HepG2 (cell line): Measurements from ENCODE around the gene ZCCHC3. TPM values are rescaled to one million over a fixed set of nuclear protein-coding genes. Genes with fewer than 3 reads are reported as not detected.

Source experiments
- BORCS8-MEF2B ChIP-seq: sonication (generic); formaldehyde crosslinking; IDR thresholded peaks from 2 replicates; pipeline ENCODE4 v1.8.0; 2022; ENCODE audit warnings: mild to moderate bottlenecking, missing genetic modification reagents
- CCDC6 ChIP-seq: sonication (generic); formaldehyde crosslinking; IDR thresholded peaks from 2 replicates; pipeline ENCODE4 v1.8.1; 2022; ENCODE audit warnings: mild to moderate bottlenecking, missing genetic modification reagents, moderate library complexity
- CREBL2 ChIP-seq: sonication (generic); formaldehyde crosslinking; IDR thresholded peaks from 2 replicates; pipeline ENCODE4 v1.8.1; 2023; ENCODE audit warnings: missing genetic modification reagents, mild to moderate bottlenecking, borderline replicate concordance
- CSRNP2 ChIP-seq: sonication (generic); formaldehyde crosslinking; conservative IDR thresholded peaks from 2 replicates; pipeline ENCODE4 v1.8.0; 2022; ENCODE audit warnings: low read depth, missing genetic modification reagents
- FOXA3 ChIP-seq: IDR thresholded peaks from 2 replicates; pipeline ENCODE4 v1.6.1; 2016; ENCODE audit warnings: missing genetic modification reagents, missing compliant biosample characterization
- HMG20A ChIP-seq: IDR thresholded peaks from 2 replicates; pipeline ENCODE4 v1.6.1; 2016; ENCODE audit warnings: borderline replicate concordance
- MLX ChIP-seq: IDR thresholded peaks from 2 replicates; pipeline ENCODE4 v1.6.1; 2016
- NFIC ChIP-seq: IDR thresholded peaks from 2 replicates; pipeline ENCODE4 v1.6.1; 2012; ENCODE audit warnings: mild to moderate bottlenecking, low read length, inconsistent platforms
- NFYC ChIP-seq: IDR thresholded peaks from 2 replicates; pipeline ENCODE4 v1.6.1; 2016; ENCODE audit warnings: missing genetic modification reagents, missing compliant biosample characterization
- NR0B2 ChIP-seq: sonication (generic); formaldehyde crosslinking; IDR thresholded peaks from 2 replicates; pipeline ENCODE4 v1.4.0; 2020; ENCODE audit warnings: mild to moderate bottlenecking, missing genetic modification reagents
- ONECUT2 ChIP-seq: sonication (generic); formaldehyde crosslinking; IDR thresholded peaks from 2 replicates; pipeline ENCODE4 v1.4.0; 2020; ENCODE audit warnings: missing genetic modification reagents
- POGK ChIP-seq: sonication (generic); formaldehyde crosslinking; conservative IDR thresholded peaks from 2 replicates; pipeline ENCODE4 v1.8.0; 2022; ENCODE audit warnings: mild to moderate bottlenecking, moderate library complexity, missing genetic modification reagents
- TGIF2 ChIP-seq: IDR thresholded peaks from 2 replicates; pipeline ENCODE4 v1.6.1; 2016; ENCODE audit warnings: control low read depth, missing compliant biosample characterization
- U2AF2 ChIP-seq: fragments of 200-400 bp; formaldehyde crosslinking; IDR thresholded peaks from 2 replicates; pipeline ENCODE4 v1.6.1; 2017; ENCODE audit warnings: low read depth, mild to moderate bottlenecking, low read length
- ZBTB33 ChIP-seq: sonication (generic); formaldehyde crosslinking; IDR thresholded peaks from 2 replicates; pipeline ENCODE4 v1.4.0; 2020; ENCODE audit warnings: missing genetic modification reagents
- ZNF101 ChIP-seq: sonication (generic); formaldehyde crosslinking; IDR thresholded peaks from 2 replicates; pipeline ENCODE4 v1.4.0; 2020; ENCODE audit warnings: mild to moderate bottlenecking, low read depth, missing genetic modification reagents, borderline replicate concordance
- ZNF3 ChIP-seq: IDR thresholded peaks from 2 replicates; pipeline ENCODE4 v1.7.0; 2017; ENCODE audit warnings: inconsistent platforms
- ZNF441 ChIP-seq: sonication (generic); formaldehyde crosslinking; IDR thresholded peaks from 2 replicates; pipeline ENCODE4 v1.7.0; 2021; ENCODE audit warnings: missing genetic modification reagents, borderline replicate concordance
- ZNF552 ChIP-seq: sonication (generic); formaldehyde crosslinking; IDR thresholded peaks from 2 replicates; pipeline ENCODE4 v1.9.0; 2022; ENCODE audit warnings: missing genetic modification reagents, mild to moderate bottlenecking, borderline replicate concordance
- ZNF770 ChIP-seq: sonication (generic); formaldehyde crosslinking; IDR thresholded peaks from 2 replicates; pipeline ENCODE4 v1.5.0; 2020; ENCODE audit warnings: mild to moderate bottlenecking, missing genetic modification reagents
- polyA plus RNA-seq, 8 experiments: library from polyadenylated mRNA; depleted of rRNA in 3 of 8; stranded (reverse) in 7 of 8; unstranded in 1 of 8; fragments of >200 nt; fragmentation: Illumina TruSeq in 4 of 8; extraction: Trizol in 4 of 8; gene quantifications; 2 replicates each; pipeline versions ENCODE4 v1.2.1 to v1.2.3, GENCODE V29; 2011 to 2016; ENCODE audit warnings: low read depth in 4 of 8, missing spikeins in 1 of 8, mixed read lengths in 1 of 8; ENCODE audit not compliant: insufficient read depth in 1 of 8
- total RNA-seq, 5 experiments: library from RNA; depleted of rRNA; stranded (reverse); fragments of >200 nt; fragmentation: Illumina TruSeq; extraction: Trizol; gene quantifications; 2 replicates each; pipeline ENCODE4 v1.2.3, GENCODE V29; 2016; ENCODE audit warnings: low read depth in 1 of 5

Gene ZCCHC3
- total and polyA plus RNA-seq, 2 of the 13 experiments (the other 11 are each of a cell fraction or from before 2014, with no cell fraction given): 46.6 to 63.0 TPM

- TF ChIP-seq MLX (CRISPR knock-in tag): no peak
- no peak for TF ChIP-seq ONECUT2 (CRISPR knock-in tag)
- no peak for TF ChIP-seq CSRNP2 (CRISPR knock-in tag)
- no peak for TF ChIP-seq TGIF2 (CRISPR knock-in tag)
- no peak; the same call in 1 of the 2 replicates for TF ChIP-seq CREBL2 (CRISPR knock-in tag)
- no peak for TF ChIP-seq ZBTB33 (CRISPR knock-in tag)
- TF ChIP-seq NFIC: no peak
- TF ChIP-seq FOXA3: peak; percentile 94
- TF ChIP-seq ZNF552: no peak; the same call in 1 of the 2 replicates
- TF ChIP-seq BORCS8-MEF2B (CRISPR knock-in tag): peak; percentile 79; the same call in 1 of the 2 replicates
- TF ChIP-seq NR0B2 (CRISPR knock-in tag): no peak
- peak; percentile 57; the same call in 1 of the 2 replicates for TF ChIP-seq U2AF2
- no peak for TF ChIP-seq ZNF3
- TF ChIP-seq POGK (CRISPR knock-in tag): no peak; the same call in 1 of the 2 replicates
- TF ChIP-seq NFYC (CRISPR knock-in tag): peak; percentile 79
- TF ChIP-seq ZNF101 (CRISPR knock-in tag): no peak; the same call in 1 of the 2 replicates
- TF ChIP-seq CCDC6 (CRISPR knock-in tag): peak; percentile 46; the same call in 1 of the 2 replicates
- 0 out of 2 replicates have a peak, but pooled peaks have one; percentile 6 for TF ChIP-seq ZNF770 (CRISPR knock-in tag)
- no peak for TF ChIP-seq HMG20A (CRISPR knock-in tag)
- TF ChIP-seq ZNF441 (CRISPR knock-in tag): 0 out of 2 replicates have a peak, but pooled peaks have one; percentile 42
Observed at GRCh38 chr20:325045-325888, 27.9 kb downstream of the ZCCHC3 start, which contains the start of gene SOX12 (continued).
